ENCODE results near the gene ATOH1.

The ATOH1 gene

DNA sequence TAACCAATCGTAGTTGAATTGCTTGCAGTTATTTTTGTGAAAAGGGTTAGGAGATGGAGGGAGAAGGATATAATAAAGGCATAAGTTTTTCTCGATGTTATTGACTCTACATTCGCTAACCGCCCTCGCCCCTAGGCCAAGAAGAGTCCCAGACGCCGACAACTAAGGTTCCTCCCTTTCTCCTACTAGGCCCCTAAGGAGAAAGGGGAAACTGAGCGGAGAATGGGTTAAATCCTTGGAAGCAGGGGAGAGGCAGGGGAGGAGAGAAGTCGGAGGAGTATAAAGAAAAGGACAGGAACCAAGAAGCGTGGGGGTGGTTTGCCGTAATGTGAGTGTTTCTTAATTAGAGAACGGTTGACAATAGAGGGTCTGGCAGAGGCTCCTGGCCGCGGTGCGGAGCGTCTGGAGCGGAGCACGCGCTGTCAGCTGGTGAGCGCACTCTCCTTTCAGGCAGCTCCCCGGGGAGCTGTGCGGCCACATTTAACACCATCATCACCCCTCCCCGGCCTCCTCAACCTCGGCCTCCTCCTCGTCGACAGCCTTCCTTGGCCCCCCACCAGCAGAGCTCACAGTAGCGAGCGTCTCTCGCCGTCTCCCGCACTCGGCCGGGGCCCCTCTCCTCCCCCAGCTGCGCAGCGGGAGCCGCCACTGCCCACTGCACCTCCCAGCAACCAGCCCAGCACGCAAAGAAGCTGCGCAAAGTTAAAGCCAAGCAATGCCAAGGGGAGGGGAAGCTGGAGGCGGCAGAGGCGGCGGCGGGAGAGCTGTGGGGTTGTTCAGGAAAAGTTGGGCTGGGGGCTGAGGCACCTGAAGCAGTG lies 5.9 kb downstream of the ATOH1 start:
- H3K36me3 ChIP-seq (ENCODE audit: control insufficient read depth, insufficient read depth, low read length) = no peaks in the 10 kb centered on the region
- H3K4me1 ChIP-seq (ENCODE audit: control insufficient read depth, insufficient read depth, low read length, poor library complexity, severe bottlenecking) = no peaks in the 10 kb centered on the region
- H3K9me3 ChIP-seq (ENCODE audit: control insufficient read depth, low read length) = no peaks in the 10 kb centered on the region
- H3K4me3 ChIP-seq (ENCODE audit: insufficient read depth, low read depth, low read length, poor library complexity, severe bottlenecking) = no peak overlapping the region
- DNase-seq = no peak
- no peak overlapping the region for H3K27ac ChIP-seq (ENCODE audit: insufficient read depth, low read length, poor library complexity, severe bottlenecking)
- H3K27me3 ChIP-seq (replicated peaks; ENCODE audit: control insufficient read depth, insufficient read depth, low read length, poor library complexity, severe bottlenecking) = peaks cover 18% of the 10 kb centered on the region

DNA sequence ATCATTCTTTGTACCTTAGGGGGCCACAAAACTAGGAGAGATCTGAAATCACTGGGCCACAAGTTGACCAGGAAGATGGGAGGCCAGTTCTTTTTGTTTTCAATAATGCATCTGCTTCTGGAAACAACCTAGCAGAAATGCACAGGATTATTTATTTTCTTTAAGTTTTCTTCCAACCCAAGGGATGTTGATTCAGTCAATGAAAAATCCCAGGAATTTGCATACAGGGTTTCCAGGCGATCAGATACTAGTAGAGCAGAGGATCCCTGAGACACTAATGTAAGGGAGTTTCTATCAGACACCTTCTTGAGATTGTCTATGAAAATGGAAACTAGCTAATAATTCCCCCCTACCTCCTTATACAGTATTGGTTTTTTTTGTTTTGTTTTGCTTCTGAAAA lies 7.4 kb downstream of the ATOH1 start:
- no peaks in the 10 kb centered on the region for H3K36me3 ChIP-seq (ENCODE audit: control insufficient read depth, insufficient read depth, low read length)
- no peaks in the 10 kb centered on the region for H3K4me1 ChIP-seq (ENCODE audit: control insufficient read depth, insufficient read depth, low read length, poor library complexity, severe bottlenecking)
- no peak overlapping the region for H3K4me3 ChIP-seq (ENCODE audit: insufficient read depth, low read depth, low read length, poor library complexity, severe bottlenecking)
- H3K27ac ChIP-seq (ENCODE audit: insufficient read depth, low read length, poor library complexity, severe bottlenecking) = no peak overlapping the region
- DNase-seq = no peak
- H3K27me3 ChIP-seq (replicated peaks; ENCODE audit: control insufficient read depth, insufficient read depth, low read length, poor library complexity, severe bottlenecking) = peaks cover 9% of the 10 kb centered on the region
- no peaks in the 10 kb centered on the region for H3K9me3 ChIP-seq (ENCODE audit: control insufficient read depth, low read length)

DNA sequence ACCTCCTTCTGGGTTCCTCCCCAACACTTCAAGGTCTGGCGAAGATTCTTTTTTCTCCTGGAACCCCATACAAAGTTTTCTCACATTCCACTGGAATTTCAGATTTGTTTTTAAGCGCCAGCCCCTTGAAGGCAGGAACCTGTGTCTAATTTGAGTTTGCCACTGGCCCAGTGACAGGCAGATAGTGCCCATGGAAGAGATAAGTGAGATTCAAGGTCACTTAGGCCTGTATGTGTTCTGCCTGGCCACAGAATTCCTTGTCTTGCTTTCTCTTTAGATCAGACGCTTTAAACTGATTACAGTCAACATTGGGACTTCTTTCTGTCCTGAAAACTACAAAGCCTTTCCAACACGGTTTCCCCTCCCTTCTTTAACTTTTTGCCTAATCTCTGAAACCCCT lies 11.2 kb downstream of the ATOH1 start:
- Histone ChIP-seq H3K27ac (ENCODE audit: insufficient read depth, low read length, poor library complexity, severe bottlenecking) (no peak overlapping the region), H3K4me1 (ENCODE audit: control insufficient read depth, insufficient read depth, low read length, poor library complexity, severe bottlenecking) (no peaks in the 10 kb centered on the region), H3K27me3 (replicated peaks; ENCODE audit: control insufficient read depth, insufficient read depth, low read length, poor library complexity, severe bottlenecking) (peaks cover 2% of the 10 kb centered on the region), H3K4me3 (ENCODE audit: insufficient read depth, low read depth, low read length, poor library complexity, severe bottlenecking) (no peak overlapping the region), H3K36me3 (ENCODE audit: control insufficient read depth, insufficient read depth, low read length) (no peaks in the 10 kb centered on the region), H3K9me3 (ENCODE audit: control insufficient read depth, low read length) (no peaks in the 10 kb centered on the region)
- DNase-seq = no peak

DNA sequence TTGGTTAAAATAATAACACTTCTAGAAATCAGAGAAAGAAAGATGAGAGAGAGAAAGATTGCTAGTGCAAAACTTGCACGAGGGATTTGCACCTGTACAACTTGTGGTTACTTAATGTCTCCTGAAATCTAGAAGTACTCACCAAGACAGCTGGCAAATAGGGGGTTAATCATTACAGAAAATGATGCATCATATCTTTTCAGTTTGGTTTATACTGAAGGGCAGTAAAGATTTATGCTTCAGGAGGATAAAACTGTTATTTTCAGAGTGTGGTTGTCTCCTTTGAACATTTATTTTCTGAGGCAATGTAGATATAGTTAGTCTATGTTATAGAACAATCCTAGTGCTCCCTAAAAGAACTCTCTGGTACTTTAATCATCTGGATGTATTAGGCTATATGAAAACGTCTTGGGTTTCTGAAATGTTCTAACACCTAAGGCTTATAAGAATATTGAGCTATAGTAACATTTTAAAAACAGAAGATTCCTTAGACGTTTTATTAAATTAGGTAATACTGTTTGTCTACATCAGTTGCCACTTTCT lies 13.3 kb downstream of the ATOH1 start:
- Histone ChIP-seq H3K36me3 (ENCODE audit: control insufficient read depth, insufficient read depth, low read length) (no peaks in the 10 kb centered on the region), H3K4me3 (ENCODE audit: insufficient read depth, low read depth, low read length, poor library complexity, severe bottlenecking) (no peak overlapping the region), H3K27ac (ENCODE audit: insufficient read depth, low read length, poor library complexity, severe bottlenecking) (no peak overlapping the region), H3K27me3 (replicated peaks; ENCODE audit: control insufficient read depth, insufficient read depth, low read length, poor library complexity, severe bottlenecking) (no peaks in the 10 kb centered on the region), H3K4me1 (ENCODE audit: control insufficient read depth, insufficient read depth, low read length, poor library complexity, severe bottlenecking) (no peaks in the 10 kb centered on the region), H3K9me3 (ENCODE audit: control insufficient read depth, low read length) (no peaks in the 10 kb centered on the region)
- no peak for DNase-seq

DNA sequence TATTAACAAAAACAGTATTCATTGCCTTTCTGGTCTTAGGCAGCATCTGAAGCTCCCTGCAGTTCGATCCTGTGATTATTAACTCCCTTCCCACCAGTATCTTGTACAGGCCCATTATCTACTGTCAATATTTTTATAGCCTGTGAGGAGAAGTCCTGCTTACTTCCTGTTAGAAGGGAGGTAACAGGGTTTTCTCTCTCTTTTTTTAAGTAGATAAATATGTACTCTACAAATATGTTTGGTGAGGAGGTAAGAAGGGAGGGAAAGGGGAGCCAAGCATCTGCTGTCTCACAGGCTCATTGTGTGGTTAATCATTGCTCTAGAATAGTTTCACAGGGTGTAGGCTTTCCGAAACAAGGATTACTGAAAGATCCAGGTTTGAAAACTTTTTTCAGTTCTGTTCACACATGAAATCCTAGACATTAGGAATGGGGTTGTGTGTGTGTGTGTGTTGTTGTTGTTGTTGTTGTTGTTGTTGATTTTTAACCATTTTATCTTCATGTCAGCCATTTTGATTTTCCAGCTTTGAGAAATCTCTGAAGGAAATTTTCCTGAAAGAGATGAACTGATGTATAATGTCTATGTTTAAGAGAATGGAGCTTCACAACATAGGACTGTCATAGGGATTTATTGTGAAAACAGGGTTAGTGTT lies 14.2 kb downstream of the ATOH1 start:
- no peak overlapping the region for H3K4me3 ChIP-seq (ENCODE audit: insufficient read depth, low read depth, low read length, poor library complexity, severe bottlenecking)
- H3K4me1 ChIP-seq (ENCODE audit: control insufficient read depth, insufficient read depth, low read length, poor library complexity, severe bottlenecking) = no peaks in the 10 kb centered on the region
- no peaks in the 10 kb centered on the region for H3K9me3 ChIP-seq (ENCODE audit: control insufficient read depth, low read length)
- no peaks in the 10 kb centered on the region for H3K27me3 ChIP-seq (replicated peaks; ENCODE audit: control insufficient read depth, insufficient read depth, low read length, poor library complexity, severe bottlenecking)
- no peaks in the 10 kb centered on the region for H3K36me3 ChIP-seq (ENCODE audit: control insufficient read depth, insufficient read depth, low read length)
- DNase-seq = no peak
- H3K27ac ChIP-seq (ENCODE audit: insufficient read depth, low read length, poor library complexity, severe bottlenecking) = no peak overlapping the region

DNA sequence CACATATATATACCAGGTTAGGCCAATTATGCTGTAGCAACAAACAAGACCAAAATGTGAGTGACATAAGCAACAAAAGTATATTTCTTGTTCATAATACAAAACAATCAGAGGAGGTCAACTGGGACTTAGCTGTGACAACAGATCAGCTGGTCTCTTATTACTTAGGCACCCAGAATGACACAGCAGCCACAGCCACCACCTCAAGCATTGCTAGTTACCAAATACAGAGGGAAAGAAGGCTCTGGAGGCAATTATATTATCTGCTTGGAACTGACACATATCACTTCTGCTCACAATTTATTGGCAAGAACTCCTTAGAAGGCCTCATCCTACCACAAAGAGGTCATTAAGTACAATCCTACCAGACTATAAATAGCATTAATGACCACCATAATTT lies 15.2 kb downstream of the ATOH1 start:
- H3K27ac ChIP-seq (ENCODE audit: insufficient read depth, low read length, poor library complexity, severe bottlenecking) = no peak overlapping the region
- H3K4me3 ChIP-seq (ENCODE audit: insufficient read depth, low read depth, low read length, poor library complexity, severe bottlenecking) = no peak overlapping the region
- no peaks in the 10 kb centered on the region for H3K27me3 ChIP-seq (replicated peaks; ENCODE audit: control insufficient read depth, insufficient read depth, low read length, poor library complexity, severe bottlenecking)
- no peak for DNase-seq
- H3K9me3 ChIP-seq (ENCODE audit: control insufficient read depth, low read length) = no peaks in the 10 kb centered on the region
- H3K4me1 ChIP-seq (ENCODE audit: control insufficient read depth, insufficient read depth, low read length, poor library complexity, severe bottlenecking) = no peaks in the 10 kb centered on the region
- no peaks in the 10 kb centered on the region for H3K36me3 ChIP-seq (ENCODE audit: control insufficient read depth, insufficient read depth, low read length)

DNA sequence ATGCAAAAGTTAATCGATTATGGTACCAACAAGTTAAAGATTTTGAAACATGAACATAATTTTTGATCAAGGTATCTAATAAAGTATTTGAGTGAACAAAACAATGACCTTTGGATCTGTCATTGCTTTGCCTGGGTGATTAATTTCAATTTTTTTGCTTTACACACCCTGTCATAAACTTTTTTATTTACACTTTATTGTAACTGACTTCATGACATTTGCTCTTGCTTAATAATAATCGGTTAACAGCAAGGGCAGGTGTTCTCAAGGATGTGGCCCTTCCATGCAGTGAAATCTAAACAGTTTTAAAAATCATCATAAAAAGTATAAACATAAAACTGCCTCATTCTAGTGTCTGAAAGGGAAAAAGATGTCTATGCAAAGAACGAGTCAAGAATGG lies 24.1 kb downstream of the ATOH1 start:
- H3K36me3 ChIP-seq (ENCODE audit: control insufficient read depth, insufficient read depth, low read length) = no peaks in the 10 kb centered on the region
- no peak overlapping the region for H3K4me3 ChIP-seq (ENCODE audit: insufficient read depth, low read depth, low read length, poor library complexity, severe bottlenecking)
- H3K27me3 ChIP-seq (replicated peaks; ENCODE audit: control insufficient read depth, insufficient read depth, low read length, poor library complexity, severe bottlenecking) = no peaks in the 10 kb centered on the region
- no peaks in the 10 kb centered on the region for H3K9me3 ChIP-seq (ENCODE audit: control insufficient read depth, low read length)
- no peaks in the 10 kb centered on the region for H3K4me1 ChIP-seq (ENCODE audit: control insufficient read depth, insufficient read depth, low read length, poor library complexity, severe bottlenecking)
- no peak overlapping the region for H3K27ac ChIP-seq (ENCODE audit: insufficient read depth, low read length, poor library complexity, severe bottlenecking)
- no peak for DNase-seq

DNA sequence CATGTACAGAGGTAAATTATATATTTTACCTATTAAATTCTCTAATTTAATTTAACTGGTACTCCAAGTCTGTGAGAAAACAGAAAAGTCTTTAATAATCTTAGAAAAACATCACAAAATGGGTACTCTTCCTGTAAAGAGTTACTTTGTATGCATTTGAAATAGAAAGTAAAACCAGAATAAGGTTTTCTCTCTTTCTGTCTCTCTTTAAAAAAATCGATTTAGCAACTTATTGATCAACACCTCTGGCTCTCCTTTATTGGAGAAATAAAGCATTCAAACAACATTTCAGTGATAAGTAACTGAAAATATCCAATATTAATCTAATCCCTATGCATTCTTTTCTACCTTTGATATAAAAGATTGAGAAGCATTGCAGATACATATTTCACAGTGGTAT lies 27.4 kb downstream of the ATOH1 start:
- no peaks in the 10 kb centered on the region for H3K9me3 ChIP-seq (ENCODE audit: control insufficient read depth, low read length)
- H3K4me1 ChIP-seq (ENCODE audit: control insufficient read depth, insufficient read depth, low read length, poor library complexity, severe bottlenecking) = no peaks in the 10 kb centered on the region
- no peak overlapping the region for H3K4me3 ChIP-seq (ENCODE audit: insufficient read depth, low read depth, low read length, poor library complexity, severe bottlenecking)
- H3K27ac ChIP-seq (ENCODE audit: insufficient read depth, low read length, poor library complexity, severe bottlenecking) = no peak overlapping the region
- no peak for DNase-seq
- no peaks in the 10 kb centered on the region for H3K36me3 ChIP-seq (ENCODE audit: control insufficient read depth, insufficient read depth, low read length)
- H3K27me3 ChIP-seq (replicated peaks; ENCODE audit: control insufficient read depth, insufficient read depth, low read length, poor library complexity, severe bottlenecking) = no peaks in the 10 kb centered on the region

DNA sequence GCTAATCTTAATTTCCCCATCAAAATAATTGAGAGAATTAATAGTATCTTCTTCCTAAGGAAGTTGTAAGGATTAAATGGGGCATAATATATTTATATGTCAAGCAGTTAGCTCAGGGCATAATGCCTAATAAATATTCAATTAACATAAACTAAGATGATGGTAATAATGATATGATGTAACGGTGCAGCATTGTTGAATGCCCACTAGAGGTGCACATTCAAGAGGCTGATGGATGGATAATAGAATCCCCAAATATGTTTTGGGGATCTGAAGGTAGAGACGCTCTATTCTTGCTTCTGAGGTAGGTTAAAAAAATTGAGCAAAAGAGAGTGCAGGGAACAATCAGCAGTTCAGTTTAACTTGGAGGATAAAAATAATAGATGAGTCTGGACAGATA lies 37.1 kb downstream of the ATOH1 start:
- no peak overlapping the region for H3K4me3 ChIP-seq (ENCODE audit: insufficient read depth, low read depth, low read length, poor library complexity, severe bottlenecking)
- no peaks in the 10 kb centered on the region for H3K27me3 ChIP-seq (replicated peaks; ENCODE audit: control insufficient read depth, insufficient read depth, low read length, poor library complexity, severe bottlenecking)
- H3K9me3 ChIP-seq (ENCODE audit: control insufficient read depth, low read length) = no peaks in the 10 kb centered on the region
- no peaks in the 10 kb centered on the region for H3K36me3 ChIP-seq (ENCODE audit: control insufficient read depth, insufficient read depth, low read length)
- H3K27ac ChIP-seq (ENCODE audit: insufficient read depth, low read length, poor library complexity, severe bottlenecking) = no peak overlapping the region
- DNase-seq = no peak
- no peaks in the 10 kb centered on the region for H3K4me1 ChIP-seq (ENCODE audit: control insufficient read depth, insufficient read depth, low read length, poor library complexity, severe bottlenecking)

DNA sequence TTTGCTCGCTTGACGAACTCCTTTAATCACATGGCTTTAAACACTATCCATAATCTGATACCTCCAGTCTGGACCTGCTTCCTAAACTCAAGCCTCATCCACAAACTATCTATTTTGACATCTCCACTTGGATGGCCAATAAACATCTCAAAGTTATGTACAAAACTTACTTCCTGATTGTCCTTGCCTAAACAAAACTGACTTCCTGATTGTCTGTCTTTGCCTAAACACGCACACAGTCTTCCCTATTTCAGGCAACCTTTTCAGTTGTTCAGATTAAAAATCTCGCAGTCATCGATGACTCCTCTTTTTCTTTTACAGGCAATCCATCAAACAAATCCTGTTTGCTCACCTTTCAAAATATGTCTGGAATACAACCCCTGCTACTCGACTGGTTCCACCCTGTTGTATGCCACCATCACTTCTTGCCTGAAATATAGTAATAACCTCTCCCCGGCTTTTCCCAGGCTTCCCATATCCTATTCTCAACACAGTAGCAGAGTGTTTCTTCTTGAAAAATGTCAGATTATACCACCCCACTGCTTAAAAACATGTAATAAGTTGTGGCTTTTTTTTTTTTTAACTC lies 39.0 kb downstream of the ATOH1 start:
- DNase-seq = no peak
- Histone ChIP-seq H3K9me3 (ENCODE audit: control insufficient read depth, low read length) (no peaks in the 10 kb centered on the region), H3K36me3 (ENCODE audit: control insufficient read depth, insufficient read depth, low read length) (no peaks in the 10 kb centered on the region), H3K27me3 (replicated peaks; ENCODE audit: control insufficient read depth, insufficient read depth, low read length, poor library complexity, severe bottlenecking) (no peaks in the 10 kb centered on the region), H3K4me1 (ENCODE audit: control insufficient read depth, insufficient read depth, low read length, poor library complexity, severe bottlenecking) (no peaks in the 10 kb centered on the region), H3K27ac (ENCODE audit: insufficient read depth, low read length, poor library complexity, severe bottlenecking) (no peak overlapping the region), H3K4me3 (ENCODE audit: insufficient read depth, low read depth, low read length, poor library complexity, severe bottlenecking) (no peak overlapping the region)

All from effector memory CD4-positive, alpha-beta T cell (primary cell).